GM12878 (cell line): ENCODE data around the gene OR11A1. TPM values are rescaled to one million over a fixed set of nuclear protein-coding genes. Genes with fewer than 3 reads are reported as not detected.

Source experiments
- ATAC-seq: fragments of 200-7000 bp; cut with Tn5 transposase; 3 replicates; pipeline ENCODE4 v1.9.1; 2020; ENCODE audit warnings: mild to moderate bottlenecking, moderate library complexity
- BruUV-seq: library from RNA; stranded (reverse); fragments of 400-500 nt; replicated peaks from 2 replicates; lab custom pipeline; 2021; lab: Mats Ljungman, UMichigan
- CTCF ChIA-PET: fragments of 300-600 bp; sonication (Branson Sonifier 250); formaldehyde crosslinking; extraction: SDS; loops from one replicate; lab custom pipeline; 2021; ENCODE audit warnings: inconsistent platforms; lab: Yijun Ruan, JAX
- POLR2A ChIA-PET: fragments of 350-600 bp; formaldehyde crosslinking; extraction: SDS; loops from one replicate; lab custom pipeline; 2021; ENCODE audit warnings: inconsistent platforms; lab: Charles Lee
- RAD21 ChIA-PET: fragments of 300-600 bp; sonication (Branson Sonifier 250); formaldehyde crosslinking; loops from one replicate; lab custom pipeline; 2023; ENCODE audit warnings: antibody characterized with exemption; ENCODE audit not compliant: unreplicated experiment; lab: Charles Lee
- SMC1A ChIA-PET: fragments of 300-600 bp; sonication (Branson Sonifier 250); formaldehyde crosslinking; loops from one replicate; lab custom pipeline; 2023; ENCODE audit not compliant: unreplicated experiment, uncharacterized antibody; lab: Charles Lee
- DNase-seq: peaks from one replicate; pipeline ENCODE4 v3.0.0-alpha.2; 2011; ENCODE audit warnings: low read depth, low spot score
- FAIRE-seq: peaks from 3 replicates; lab custom pipeline; 2011; peaks lifted over from hg19 to GRCh38; lab: Jason Lieb, UNC
- H2AFZ ChIP-seq: 2 replicates; pipeline ENCODE4 v1.6.0; 2011; ENCODE audit warnings: low read depth, low read length, control low read depth; ENCODE audit not compliant: control insufficient read depth
- H3K27ac ChIP-seq: 2 replicates; pipeline ENCODE4 v1.5.1; 2011; ENCODE audit warnings: control low read depth; ENCODE audit not compliant: control insufficient read depth, insufficient read depth
- H3K27me3 ChIP-seq, 2 experiments: replicated peaks in 1 of 2; 2 replicates each; pipeline versions ENCODE4 v1.6.0 to v1.6.1; 2011; ENCODE audit warnings: low read length in 1 of 2; ENCODE audit not compliant: control insufficient read depth in 2 of 2, insufficient read depth in 2 of 2
- H3K36me3 ChIP-seq, 2 experiments: 2 replicates each; pipeline ENCODE4 v1.5.1; 2011; ENCODE audit warnings: low read length in 1 of 2; ENCODE audit not compliant: control insufficient read depth in 2 of 2, insufficient read depth in 2 of 2
- H3K4me1 ChIP-seq: 2 replicates; pipeline ENCODE4 v1.6.1; 2011; ENCODE audit warnings: mild to moderate bottlenecking, low read length, moderate library complexity, mixed read lengths; ENCODE audit not compliant: control insufficient read depth, insufficient read depth
- H3K4me2 ChIP-seq: 2 replicates; pipeline ENCODE4 v1.6.0; 2011; ENCODE audit warnings: control low read depth; ENCODE audit not compliant: control insufficient read depth, insufficient read depth
- H3K4me3 ChIP-seq: fragments of 200-600 bp; sonication (generic); 2 replicates; pipeline ENCODE4 v1.5.1; 2016
- H3K79me2 ChIP-seq: 2 replicates; pipeline ENCODE4 v1.6.0; 2011; ENCODE audit warnings: low read length; ENCODE audit not compliant: control insufficient read depth, insufficient read depth
- H3K9ac ChIP-seq: 2 replicates; pipeline ENCODE4 v1.8.0; 2011; ENCODE audit warnings: low read length, control low read depth, mixed read lengths; ENCODE audit not compliant: control insufficient read depth, insufficient read depth
- H3K9me3 ChIP-seq: replicated peaks from 3 replicates; pipeline ENCODE4 v1.5.1; 2011; ENCODE audit warnings: mild to moderate bottlenecking, low read length; ENCODE audit not compliant: control insufficient read depth, insufficient read depth
- H4K20me1 ChIP-seq: 2 replicates; pipeline ENCODE4 v1.6.0; 2011; ENCODE audit not compliant: control insufficient read depth, insufficient read depth
- E4F1 ChIP-seq: fragments of 450-650 bp; IDR thresholded peaks from 2 replicates; pipeline ENCODE4 v1.6.1; 2018; ENCODE audit warnings: borderline replicate concordance, mild to moderate bottlenecking; ENCODE audit not compliant: partially characterized antibody
- ELK1 ChIP-seq: IDR thresholded peaks from 2 replicates; pipeline ENCODE4 v1.6.1; 2012; ENCODE audit warnings: low read depth, low read length, improper control_type of control experiment
- LARP7 ChIP-seq: fragments of 450-650 bp; IDR thresholded peaks from 2 replicates; pipeline ENCODE4 v1.6.1; 2017; ENCODE audit warnings: mild to moderate bottlenecking
- MLLT1 ChIP-seq: fragments of 450-650 bp; IDR thresholded peaks from 2 replicates; pipeline ENCODE4 v1.6.1; 2016; ENCODE audit warnings: mild to moderate bottlenecking
- MYB ChIP-seq: fragments of 150-350 bp; IDR thresholded peaks from 2 replicates; pipeline ENCODE4 v1.6.1; 2014; ENCODE audit warnings: mild to moderate bottlenecking, low read depth, low read length, borderline replicate concordance
- NR2C1 ChIP-seq: fragments of 450-650 bp; IDR thresholded peaks from 2 replicates; pipeline ENCODE4 v1.6.1; 2017; ENCODE audit warnings: antibody characterized with exemption, mild to moderate bottlenecking, moderate library complexity
- PBX3 ChIP-seq: IDR thresholded peaks from 2 replicates; pipeline ENCODE4 v1.6.1; 2011; ENCODE audit warnings: mild to moderate bottlenecking, low read depth, low read length, moderate library complexity; ENCODE audit not compliant: insufficient replicate concordance
- SPI1 ChIP-seq: IDR thresholded peaks from 2 replicates; pipeline ENCODE4 v1.6.1; 2011; ENCODE audit warnings: low read depth, mild to moderate bottlenecking, low read length, moderate library complexity, borderline replicate concordance; ENCODE audit not compliant: insufficient read depth
- USF2 ChIP-seq: IDR thresholded peaks from 2 replicates; pipeline ENCODE4 v1.6.1; 2011; ENCODE audit warnings: low read depth, low read length, improper control_type of control experiment, borderline replicate concordance
- ZBTB40 ChIP-seq: fragments of 450-650 bp; IDR thresholded peaks from 2 replicates; pipeline ENCODE4 v1.6.1; 2016; ENCODE audit warnings: mild to moderate bottlenecking, moderate library complexity, borderline replicate concordance
- ZNF217 ChIP-seq: fragments of 450-650 bp; IDR thresholded peaks from 2 replicates; pipeline ENCODE4 v1.6.1; 2017; ENCODE audit warnings: antibody characterized with exemption, mild to moderate bottlenecking
- in situ Hi-C: fragments of 300-500 bp; cut with MboI; formaldehyde crosslinking; loops from 9 replicates; pipeline ENCODE4 v1.14.3; 2018; ENCODE audit warnings: mixed read lengths
- intact Hi-C: fragments of 100-400 bp; cut with micrococcal nuclease; formaldehyde crosslinking; loops from one replicate; pipeline ENCODE4 v1.14.2; 2022; ENCODE audit not compliant: unreplicated experiment
- polyA plus RNA-seq, 11 experiments: library from polyadenylated mRNA; depleted of rRNA in 4 of 11; unstranded in 6 of 11; stranded (reverse) in 5 of 11; fragments of >200 nt; fragmentation: Nextera tagmentation in 4 of 11; fragmentation: Illumina TruSeq in 1 of 11; extraction: Ambion mirVana in 4 of 11; extraction: Trizol in 1 of 11; gene quantifications; 1 replicate in 1 of 11; 2 replicates in 10 of 11; pipeline versions ENCODE4 v1.2.1 to v1.2.3, GENCODE V29; 2011 to 2016; ENCODE audit warnings: inconsistent platforms in 2 of 11, missing spikeins in 2 of 11, low read depth in 1 of 11
- total RNA-seq, 4 experiments: library from RNA; depleted of rRNA in 3 of 4; stranded (reverse); fragments of >200 nt in 3 of 4; fragmentation: Illumina TruSeq in 1 of 4; extraction: Trizol in 1 of 4; gene quantifications; 2 replicates each; pipeline versions ENCODE4 v1.2.1 to v1.2.3, GENCODE V29; 2013 to 2021

OR11A1 gene
- total and polyA plus RNA-seq, 10 of the 15 experiments (the other 5 are each of a cell fraction or from before 2014, with no cell fraction given) = not detected

- TF ChIP-seq ZBTB40 = no peak
Observed at GRCh38 chr6:29399525-29399924, 57.3 kb downstream of the OR11A1 start (continued).

- Histone ChIP-seq H3K9ac (no peak within 1 kb of the TSS), H3K9me3 (no peaks in the 10 kb centered on the region), H3K36me3 (no peaks in the 10 kb centered on the region), H3K27me3 (no peaks in the 10 kb centered on the region), H3K4me3 (no peak within 1 kb of the TSS), H3K79me2 (no peaks in the 10 kb centered on the region), H3K27ac (no peak within 1 kb of the TSS), H3K4me2 (no peak within 1 kb of the TSS), H2AFZ (no peak within 1 kb of the TSS), H3K4me1 (no peaks in the 10 kb centered on the region), H4K20me1 (no peaks in the 10 kb centered on the region)
- POLR2A ChIA-PET = no interaction called here
- RAD21 ChIA-PET = no interaction called here
- FAIRE-seq = no peak
- BruUV-seq = no TSS peak
- no peak for ATAC-seq
- CTCF ChIA-PET = no interaction called here
- in situ Hi-C loops = no loop called here
- DNase-seq = no peak
- intact Hi-C loops = no loop called here
- SMC1A ChIA-PET = no interaction called here
- TF ChIP-seq MLLT1 = no peak
- no peak for TF ChIP-seq MYB
- no peak for TF ChIP-seq ZNF217
- TF ChIP-seq LARP7 = no peak
- TF ChIP-seq E4F1 = no peak
- TF ChIP-seq NR2C1 = no peak
- no peak for TF ChIP-seq ELK1
- TF ChIP-seq SPI1 = no peak
- TF ChIP-seq USF2 = no peak
- no peak for TF ChIP-seq PBX3
Observed at GRCh38 chr6:29395331-29395730, 61.5 kb downstream of the OR11A1 start, which contains the start of gene OR12D2. TSS of gene OR12D2 (plus strand) at chr6:29395631. CDS start at chr6:29396700, 1,069 bp downstream.
